CD14-positive monocyte (primary cell): ENCODE measurements around the gene TDRD9. TPM values are rescaled to one million over a fixed set of nuclear protein-coding genes. Genes with fewer than 3 reads are reported as not detected.
A peak's percentile ranks its signal among the peaks of the same experiment; 100 is the strongest.

Experiments
- DNase-seq, 3 donors: peaks; one replicate each; pipeline ENCODE4 v3.0.0-alpha.2; 2011 to 2022
- H2AFZ ChIP-seq: 2 replicates; pipeline ENCODE4 v1.6.0; 2012; ENCODE audit warnings: mild to moderate bottlenecking, low read depth, low read length, inconsistent platforms; ENCODE audit not compliant: insufficient read depth, poor library complexity, severe bottlenecking
- H3K27ac ChIP-seq, 2 donors: 1 replicate in 1 of 2; 2 replicates in 1 of 2; pipeline ENCODE4 v1.5.1; 2012 to 2013; ENCODE audit warnings: low read length in 2 of 2, control low read depth in 1 of 2, inconsistent platforms in 1 of 2, low read depth in 1 of 2, mild to moderate bottlenecking in 1 of 2
- H3K27me3 ChIP-seq, 2 donors: one replicate each; pipeline versions ENCODE4 v1.6.0 to v1.6.1; 2011 to 2013; ENCODE audit warnings: low read length in 2 of 2; ENCODE audit not compliant: control insufficient read depth in 2 of 2, insufficient read depth in 2 of 2
- H3K36me3 ChIP-seq, 2 donors: replicated peaks in 1 of 2; 1 replicate in 1 of 2; 2 replicates in 1 of 2; pipeline versions ENCODE4 v1.5.1 to v1.6.1; 2012 to 2013; ENCODE audit warnings: low read length in 2 of 2, control low read depth in 1 of 2, inconsistent platforms in 1 of 2, mild to moderate bottlenecking in 1 of 2; ENCODE audit not compliant: insufficient read depth in 2 of 2, control insufficient read depth in 1 of 2
- H3K4me1 ChIP-seq, 2 donors: 1 replicate in 1 of 2; 2 replicates in 1 of 2; pipeline versions ENCODE4 v1.5.1 to v1.6.1; 2012 to 2013; ENCODE audit warnings: low read length in 2 of 2, control low read depth in 1 of 2, inconsistent platforms in 1 of 2, mild to moderate bottlenecking in 1 of 2, moderate library complexity in 1 of 2; ENCODE audit not compliant: insufficient read depth in 2 of 2, control insufficient read depth in 1 of 2
- H3K4me2 ChIP-seq: replicated peaks from 2 replicates; pipeline ENCODE3; 2012; ENCODE audit warnings: low read length, moderate library complexity, mild to moderate bottlenecking; ENCODE audit not compliant: poor library complexity, severe bottlenecking; ENCODE audit errors: extremely low read depth
- H3K4me3 ChIP-seq, 3 experiments: fragments of 200-600 bp in 1 of 3; sonication (generic) in 1 of 3; replicated peaks in 1 of 3; 1 replicate in 2 of 3; 2 replicates in 1 of 3; pipeline ENCODE4 v1.5.1; 2011 to 2013; ENCODE audit warnings: low read length in 3 of 3, mild to moderate bottlenecking in 3 of 3, control low read depth in 2 of 3, low read depth in 2 of 3, inconsistent platforms in 1 of 3, moderate library complexity in 1 of 3
- H3K79me2 ChIP-seq: 2 replicates; pipeline ENCODE4 v1.6.0; 2012; ENCODE audit warnings: mild to moderate bottlenecking, control low read depth, inconsistent platforms, low read length, moderate library complexity; ENCODE audit not compliant: insufficient read depth
- H3K9ac ChIP-seq: 2 replicates; pipeline ENCODE4 v1.6.0; 2017; ENCODE audit warnings: low read length, mild to moderate bottlenecking; ENCODE audit not compliant: insufficient read depth, poor library complexity, severe bottlenecking
- H3K9me3 ChIP-seq, 2 donors: replicated peaks in 1 of 2; 1 replicate in 1 of 2; 2 replicates in 1 of 2; pipeline versions ENCODE4 v1.5.1 to v1.6.1; 2012 to 2013; ENCODE audit warnings: low read length in 2 of 2, control low read depth in 1 of 2; ENCODE audit not compliant: control insufficient read depth in 1 of 2, insufficient read depth in 1 of 2
- H4K20me1 ChIP-seq: 2 replicates; pipeline ENCODE4 v1.6.0; 2012; ENCODE audit warnings: mild to moderate bottlenecking, low read length, control low read depth, moderate library complexity; ENCODE audit not compliant: insufficient read depth
- H3K27ac Mint-ChIP-seq, 7 donors: one replicate each; pipeline ENCODE4 v1.8.0; 2020; ENCODE audit warnings: mild to moderate bottlenecking in 7 of 7, mixed read lengths in 7 of 7, moderate library complexity in 6 of 7, inconsistent platforms in 2 of 7
- H3K27me3 Mint-ChIP-seq, 3 donors: one replicate each; pipeline ENCODE4 v1.8.0; 2021 to 2022; ENCODE audit warnings: low read depth in 3 of 3, mild to moderate bottlenecking in 3 of 3, mixed read lengths in 3 of 3, moderate library complexity in 3 of 3, inconsistent platforms in 1 of 3
- H3K36me3 Mint-ChIP-seq, 2 donors: one replicate each; pipeline ENCODE4 v1.8.0; 2020; ENCODE audit warnings: mixed read lengths in 2 of 2, inconsistent platforms in 1 of 2, mild to moderate bottlenecking in 1 of 2
- H3K4me1 Mint-ChIP-seq: one replicate; pipeline ENCODE4 v1.8.0; 2020; ENCODE audit warnings: mild to moderate bottlenecking, mixed read lengths
- H3K4me3 Mint-ChIP-seq, 2 donors: one replicate each; pipeline ENCODE4 v1.8.0; 2020; ENCODE audit warnings: mild to moderate bottlenecking in 2 of 2, mixed read lengths in 2 of 2, moderate library complexity in 1 of 2
- H3K9me3 Mint-ChIP-seq, 7 donors: one replicate each; pipeline ENCODE4 v1.8.0; 2020 to 2022; ENCODE audit warnings: mixed read lengths in 7 of 7, mild to moderate bottlenecking in 6 of 7, moderate library complexity in 6 of 7, inconsistent platforms in 2 of 7
- CTCF ChIP-seq: fragments of 200-600 bp; IDR thresholded peaks from one replicate; pipeline ENCODE4 v1.8.0; 2022; ENCODE audit warnings: antibody characterized with exemption, mild to moderate bottlenecking
- WGBS: methylation state at CpG from one replicate; pipeline ENCODE4 v1.1.5; 2013; ENCODE audit warnings: missing lambda C conversion rate; ENCODE audit not compliant: insufficient coverage; 5-methylcytosine and 5-hydroxymethylcytosine counted together
- intact Hi-C, 2 donors: fragments of 100-400 bp; cut with micrococcal nuclease; formaldehyde crosslinking; loops; one replicate each; pipeline versions ENCODE4 v1.15.0 to v1.15.1; 2023
- polyA plus RNA-seq, 3 donors: library from polyadenylated mRNA; depleted of rRNA in 1 of 3; unstranded in 2 of 3; stranded (reverse) in 1 of 3; fragments of 300-500 nt in 2 of 3; fragments of >200 nt in 1 of 3; fragmentation: Illumina TruSeq in 2 of 3; gene quantifications; 1 replicate in 2 of 3; 2 replicates in 1 of 3; pipeline ENCODE4 v1.2.3, GENCODE V29; 2012 to 2021

Gene TDRD9
- polyA plus RNA-seq, 3 donors = 7.6 to 12.1 (median 11.8) TPM

- peaks cover 8% of the 10 kb centered on the region for H3K79me2 ChIP-seq
- H3K9ac ChIP-seq = no peak within 1 kb of the TSS
- H3K9me3 Mint-ChIP-seq = peaks cover 0 to 5% (median 0%) of the 10 kb centered on the region in 7 donors
- no peaks in the 10 kb centered on the region for H3K4me1 ChIP-seq
- no peak within 1 kb of the TSS for H3K4me3 ChIP-seq
- DNase-seq = no peak
- peak within 1 kb of the TSS in 1 of 7 donors; percentile 61 for H3K27ac Mint-ChIP-seq
- peaks cover 0 to 13% of the 10 kb centered on the region in 2 donors for H3K36me3 ChIP-seq
- H3K27ac ChIP-seq = no peak within 1 kb of the TSS
- H2AFZ ChIP-seq = no peak within 1 kb of the TSS
- peaks cover 16% of the 10 kb centered on the region for H3K4me1 Mint-ChIP-seq
- peaks cover 24 to 41% of the 10 kb centered on the region in 2 donors for H3K36me3 Mint-ChIP-seq
- no peak within 1 kb of the TSS for H3K4me3 Mint-ChIP-seq
- TF ChIP-seq CTCF = no peak
- no peak within 1 kb of the TSS for H3K4me2 ChIP-seq
- H3K9me3 ChIP-seq = no peaks in the 10 kb centered on the region
- peaks cover 0 to 4% (median 3%) of the 10 kb centered on the region in 3 donors for H3K27me3 Mint-ChIP-seq
- 97% methylated on average over 7 of the region's 14 CpGs for WGBS
- H3K27me3 ChIP-seq = no peaks in the 10 kb centered on the region
- intact Hi-C loops = no loop called here
- H4K20me1 ChIP-seq = no peaks in the 10 kb centered on the region
Measured at GRCh38 chr14:103941973-103942736, 13.9 kb downstream of the TDRD9 start, which contains the start of gene RD3L. Gene RD3L (minus strand): TSS chr14:103942529. CDS start chr14:103941695, 834 bp downstream.

- H3K9ac ChIP-seq = no peak overlapping the region
- no peak overlapping the region for H3K4me3 ChIP-seq
- Mint-ChIP-seq H3K27me3 (peaks cover 0 to 4% (median 3%) of the 10 kb centered on the region in 3 donors), H3K36me3 (peaks cover 24 to 43% of the 10 kb centered on the region in 2 donors), H3K27ac (no peak overlapping the region), H3K9me3 (peaks cover 0 to 5% (median 1%) of the 10 kb centered on the region in 7 donors), H3K4me1 (peaks cover 16% of the 10 kb centered on the region), H3K4me3 (no peak overlapping the region)
- no peak overlapping the region for H2AFZ ChIP-seq
- peaks cover 0 to 13% of the 10 kb centered on the region in 2 donors for H3K36me3 ChIP-seq
- 83% methylated on average over 1 of the region's 5 CpGs for WGBS
- no peak overlapping the region for H3K4me2 ChIP-seq
- DNase-seq = no peak
- H3K4me1 ChIP-seq = peaks cover 3 to 9% of the 10 kb centered on the region in 2 donors
- no peaks in the 10 kb centered on the region for H3K9me3 ChIP-seq
- H4K20me1 ChIP-seq = no peaks in the 10 kb centered on the region
- no peak for TF ChIP-seq CTCF
- no peak overlapping the region for H3K27ac ChIP-seq
- no peaks in the 10 kb centered on the region for H3K27me3 ChIP-seq
- intact Hi-C loops = no loop called here
- no peaks in the 10 kb centered on the region for H3K79me2 ChIP-seq
Measured at GRCh38 chr14:103943673-103944072, 15.4 kb downstream of the TDRD9 start.
